AG04449 (cell line): ENCODE measurements around the gene FCRLB.
"Not testable (repeated sequence)": the region's sequence is repeated elsewhere in the genome, so short reads cannot be mapped to it uniquely, and the experiment has no call there.

Source experiments
- CTCF ChIA-PET: fragments of 350-600 bp; formaldehyde crosslinking; extraction: SDS; loops from one replicate; lab custom pipeline; 2021; ENCODE audit warnings: antibody characterized with exemption; lab: Yijun Ruan, JAX
- POLR2A ChIA-PET: fragments of 400-600, 350-600 bp; formaldehyde crosslinking; extraction: SDS; loops from one replicate; lab custom pipeline; 2020; ENCODE audit warnings: antibody characterized with exemption, inconsistent platforms; lab: Yijun Ruan, JAX
- DNase-seq: peaks from one replicate; pipeline ENCODE4 v3.0.0-alpha.2; 2010; ENCODE audit warnings: low read depth, low spot score
- H3K4me3 ChIP-seq: 2 replicates; pipeline ENCODE4 v1.5.1; 2011; ENCODE audit warnings: low read depth, mild to moderate bottlenecking, control low read depth, low read length
- CTCF ChIP-seq: IDR thresholded peaks from one replicate; pipeline ENCODE4 v1.5.1; 2011; ENCODE audit warnings: mild to moderate bottlenecking, moderate library complexity, low read length, control low read depth, inconsistent platforms; ENCODE audit not compliant: insufficient read depth; ENCODE audit errors: missing control alignments

Gene FCRLB, protein sequence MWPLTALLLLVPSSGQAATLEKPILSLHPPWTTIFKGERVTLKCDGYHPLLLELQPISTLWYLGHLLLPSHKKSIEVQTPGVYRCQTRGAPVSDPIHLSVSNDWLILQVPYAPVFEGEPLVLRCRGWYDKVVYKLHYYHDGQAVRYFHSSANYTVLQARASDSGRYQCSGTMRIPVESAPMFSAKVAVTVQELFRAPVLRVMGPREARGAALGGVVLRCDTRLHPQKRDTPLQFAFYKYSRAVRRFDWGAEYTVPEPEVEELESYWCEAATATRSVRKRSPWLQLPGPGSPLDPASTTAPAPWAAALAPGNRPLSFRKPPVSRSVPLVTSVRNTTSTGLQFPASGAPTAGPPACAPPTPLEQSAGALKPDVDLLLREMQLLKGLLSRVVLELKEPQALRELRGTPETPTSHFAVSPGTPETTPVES

DNA sequence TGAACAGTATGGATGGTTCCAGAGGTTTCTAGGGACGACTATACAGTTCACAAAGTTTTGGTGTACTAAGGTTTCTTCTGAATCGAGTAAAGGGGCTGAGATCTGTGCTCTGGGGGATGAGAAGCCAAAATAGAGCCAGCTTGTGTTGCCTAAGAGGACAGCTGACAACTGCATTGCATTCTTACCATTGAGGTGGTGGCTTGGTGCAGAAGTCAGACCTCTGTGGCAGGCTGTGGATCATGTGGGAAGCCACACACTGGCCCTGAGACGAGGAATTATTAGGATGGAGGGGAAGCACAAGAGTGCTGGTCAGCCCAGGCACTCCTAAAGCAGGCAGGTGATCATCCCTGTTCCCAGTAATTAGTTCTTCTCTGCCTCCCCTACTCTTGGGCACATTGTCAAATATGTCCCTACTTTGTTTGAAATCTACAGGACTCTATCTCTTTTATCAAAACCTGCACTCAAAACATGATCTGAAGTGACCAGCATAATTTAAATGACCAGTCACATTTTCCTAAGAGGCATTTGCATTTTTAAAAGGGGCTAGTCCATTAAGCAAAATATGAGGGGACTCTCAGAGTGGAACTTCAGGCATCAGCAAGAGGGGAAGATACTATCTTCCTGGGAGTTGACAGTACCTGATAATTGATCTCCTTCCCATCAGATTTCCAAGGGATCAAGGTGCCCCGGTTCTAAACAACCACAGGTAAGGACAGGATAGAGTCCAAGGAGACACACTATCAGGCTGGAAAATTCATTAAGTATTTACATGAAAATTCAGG, at the start of gene FCRLB:
TSS of gene FCRLB (plus strand) at position 589 of the 782 bp plus-strand sequence. CDS start 1,129 bp downstream, outside the sequence.
- ChIA-PET CTCF (interaction anchor here (1.4 kb wide), 2 partner anchors 18 to 234 kb away, joined by 3 to 4 read pairs; no protein-coding TSS in a partner anchor), POLR2A (no interaction called here)
- DNase-seq = no peak
- H3K4me3 ChIP-seq = no peak within 1 kb of the TSS
- no peak for TF ChIP-seq CTCF

GRCh38 chr1:161673437-161673836, 47.9 kb upstream of the FCRLB start:
- DNase-seq, POLR2A ChIA-PET, CTCF ChIA-PET, H3K4me3 ChIP-seq: not testable (repeated sequence)

GRCh38 chr1:161674447-161674846, 46.9 kb upstream of the FCRLB start:
- H3K4me3 ChIP-seq, CTCF ChIA-PET, DNase-seq, POLR2A ChIA-PET: not testable (repeated sequence)

GRCh38 chr1:161674908-161675307, 46.4 kb upstream of the FCRLB start:
- DNase-seq, CTCF ChIA-PET, H3K4me3 ChIP-seq, POLR2A ChIA-PET: not testable (repeated sequence)

- CTCF ChIA-PET = no interaction called here
- H3K4me3 ChIP-seq = no peak overlapping the region
These were observed 44.9 kb upstream of the FCRLB start for GRCh38 chr1:161676441-161676840.

GRCh38 chr1:161676958-161677689, 44.2 kb upstream of the FCRLB start:
- DNase-seq = no peak
- POLR2A ChIA-PET = no interaction called here
- CTCF ChIA-PET = no interaction called here
- H3K4me3 ChIP-seq = no peak overlapping the region
- TF ChIP-seq CTCF = no peak

More at GRCh38 chr1:161676441-161676840, 44.9 kb upstream of the FCRLB start:
- POLR2A ChIA-PET = no interaction called here
- DNase-seq = no peak
- TF ChIP-seq CTCF = no peak

DNA sequence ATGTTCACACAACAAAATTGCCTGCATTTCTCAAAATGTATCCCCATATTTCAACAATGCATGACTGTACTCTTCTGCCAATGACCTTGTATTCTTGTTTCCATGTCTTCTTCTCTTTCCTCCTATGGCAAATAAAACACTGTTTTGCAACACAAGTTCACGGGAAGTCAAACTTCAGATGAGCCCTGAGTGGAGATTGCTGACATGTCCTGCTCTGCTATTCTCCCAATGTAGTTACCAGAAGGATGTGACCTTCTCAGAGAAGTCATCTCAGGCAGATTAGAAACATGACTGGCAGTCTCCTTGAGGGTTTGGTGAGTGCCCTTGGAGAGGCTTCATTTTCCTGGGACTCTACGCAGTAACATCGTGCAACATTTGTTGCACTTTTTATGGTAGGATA, 42.8 kb upstream of the FCRLB start:
- H3K4me3 ChIP-seq = no peak overlapping the region
- ChIA-PET POLR2A (no interaction called here), CTCF (no interaction called here)
- no peak for TF ChIP-seq CTCF
- no peak for DNase-seq
